Peyer's patch (tissue), 4 donors: ENCODE data around the gene ZDHHC17.

Experiments
- POLR2A ChIP-seq, 2 donors: fragments of 450-650 bp; IDR thresholded peaks; one replicate each; pipeline ENCODE4 v1.5.1; 2017; ENCODE audit warnings: antibody characterized with exemption in 2 of 2, mild to moderate bottlenecking in 2 of 2, moderate library complexity in 2 of 2
- TF ChIP-seq, protein P1 (sequence below), 6 experiments: fragments of 450-650 bp in 4 of 6; fragments of 200-600 bp in 2 of 6; sonication (generic) in 1 of 6; IDR thresholded peaks; one replicate each; pipeline ENCODE4 v1.5.1; 2017 to 2019; ENCODE audit warnings: antibody characterized with exemption in 6 of 6, mild to moderate bottlenecking in 3 of 6, moderate library complexity in 1 of 6

DNA sequence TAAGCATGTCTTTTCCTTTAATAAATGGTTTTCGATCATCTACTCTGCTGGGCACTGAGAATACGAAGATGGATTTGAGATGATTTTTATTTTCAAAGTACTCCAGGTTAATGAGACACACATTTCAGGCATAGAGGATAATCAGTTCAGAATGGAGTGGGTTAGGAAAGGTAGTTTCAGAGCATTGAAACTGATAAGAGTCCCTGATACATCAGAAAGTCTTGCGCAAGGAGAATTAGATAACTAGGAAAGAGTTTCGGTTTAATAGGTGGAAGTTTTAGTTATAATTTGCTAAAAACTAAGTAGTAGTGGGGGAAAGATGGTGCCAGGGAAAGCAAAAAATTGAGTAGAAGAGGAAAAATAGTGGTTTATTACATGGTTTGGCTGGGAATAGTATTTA, 50.1 kb downstream of the ZDHHC17 start:
- TF ChIP-seq, protein P1, sequence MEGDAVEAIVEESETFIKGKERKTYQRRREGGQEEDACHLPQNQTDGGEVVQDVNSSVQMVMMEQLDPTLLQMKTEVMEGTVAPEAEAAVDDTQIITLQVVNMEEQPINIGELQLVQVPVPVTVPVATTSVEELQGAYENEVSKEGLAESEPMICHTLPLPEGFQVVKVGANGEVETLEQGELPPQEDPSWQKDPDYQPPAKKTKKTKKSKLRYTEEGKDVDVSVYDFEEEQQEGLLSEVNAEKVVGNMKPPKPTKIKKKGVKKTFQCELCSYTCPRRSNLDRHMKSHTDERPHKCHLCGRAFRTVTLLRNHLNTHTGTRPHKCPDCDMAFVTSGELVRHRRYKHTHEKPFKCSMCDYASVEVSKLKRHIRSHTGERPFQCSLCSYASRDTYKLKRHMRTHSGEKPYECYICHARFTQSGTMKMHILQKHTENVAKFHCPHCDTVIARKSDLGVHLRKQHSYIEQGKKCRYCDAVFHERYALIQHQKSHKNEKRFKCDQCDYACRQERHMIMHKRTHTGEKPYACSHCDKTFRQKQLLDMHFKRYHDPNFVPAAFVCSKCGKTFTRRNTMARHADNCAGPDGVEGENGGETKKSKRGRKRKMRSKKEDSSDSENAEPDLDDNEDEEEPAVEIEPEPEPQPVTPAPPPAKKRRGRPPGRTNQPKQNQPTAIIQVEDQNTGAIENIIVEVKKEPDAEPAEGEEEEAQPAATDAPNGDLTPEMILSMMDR (IDR thresholded peaks at IDR 0.05) = no peak
- no peak for TF ChIP-seq POLR2A (IDR thresholded peaks at IDR 0.05)
